Calu3 (cell line): ENCODE data around the gene FILIP1. TPM values are rescaled to one million over a fixed set of nuclear protein-coding genes. Genes with fewer than 3 reads are reported as not detected.

ENCODE experiments used
- BruUV-seq: library from RNA; stranded (reverse); fragments of 400-500 nt; replicated peaks from 2 replicates; lab custom pipeline; 2021; lab: Mats Ljungman, UMichigan
- CTCF ChIA-PET: fragments of 300-600 bp; sonication (Branson Sonifier 250); formaldehyde crosslinking; loops from one replicate; lab custom pipeline; 2022; ENCODE audit warnings: antibody characterized with exemption; lab: Charles Lee
- DNase-seq: peaks from one replicate; pipeline ENCODE4 v3.0.0; 2022
- H3K27ac Mint-ChIP-seq: one replicate; pipeline ENCODE4 v1.8.0; 2022; ENCODE audit warnings: mixed read lengths; ENCODE audit not compliant: unreplicated experiment
- H3K27me3 Mint-ChIP-seq: one replicate; pipeline ENCODE4 v1.8.0; 2022; ENCODE audit warnings: mixed read lengths; ENCODE audit not compliant: unreplicated experiment
- H3K36me3 Mint-ChIP-seq: one replicate; pipeline ENCODE4 v1.8.0; 2022; ENCODE audit warnings: mild to moderate bottlenecking, moderate library complexity, mixed read lengths; ENCODE audit not compliant: insufficient read depth, unreplicated experiment
- H3K4me1 Mint-ChIP-seq: one replicate; pipeline ENCODE4 v1.8.0; 2022; ENCODE audit warnings: mild to moderate bottlenecking, low read depth, mixed read lengths; ENCODE audit not compliant: unreplicated experiment
- H3K4me3 Mint-ChIP-seq: one replicate; pipeline ENCODE4 v1.8.0; 2022; ENCODE audit warnings: mild to moderate bottlenecking, low read depth, moderate library complexity, mixed read lengths; ENCODE audit not compliant: unreplicated experiment
- H3K9me3 Mint-ChIP-seq: one replicate; pipeline ENCODE4 v1.8.0; 2022; ENCODE audit warnings: low read depth, mixed read lengths; ENCODE audit not compliant: unreplicated experiment
- CTCF ChIP-seq: fragments of 200-600 bp; IDR thresholded peaks from one replicate; pipeline ENCODE4 v1.8.0; 2022; ENCODE audit warnings: antibody characterized with exemption; ENCODE audit not compliant: unreplicated experiment
- intact Hi-C: fragments of 100-400 bp; cut with micrococcal nuclease; formaldehyde crosslinking; loops from one replicate; pipeline ENCODE4 v1.10.0; 2022; ENCODE audit not compliant: unreplicated experiment
- total RNA-seq: library from RNA; stranded (reverse); gene quantifications from 2 replicates; pipeline ENCODE4 v1.2.3, GENCODE V29; 2022

FILIP1 gene
- total RNA-seq, 1 experiment from 2014 or later = not detected

- TF ChIP-seq CTCF = no peak
- BruUV-seq = no TSS peak
- Mint-ChIP-seq H3K4me3 (no peak overlapping the region), H3K27me3 (no peaks in the 10 kb centered on the region), H3K36me3 (no peaks in the 10 kb centered on the region), H3K27ac (no peak overlapping the region), H3K4me1 (peaks cover 6% of the 10 kb centered on the region), H3K9me3 (no peaks in the 10 kb centered on the region)
- CTCF ChIA-PET = no interaction called here
- no peak for DNase-seq
- intact Hi-C loops = no loop called here
These were observed 149.6 kb downstream of the FILIP1 start for GRCh38 chr6:75344021-75344420.

- H3K9me3 Mint-ChIP-seq = no peaks in the 10 kb centered on the region
- TF ChIP-seq CTCF = no peak
- no peak overlapping the region for H3K27ac Mint-ChIP-seq
- no peaks in the 10 kb centered on the region for H3K4me1 Mint-ChIP-seq
- H3K4me3 Mint-ChIP-seq = no peak overlapping the region
- BruUV-seq = no TSS peak
- intact Hi-C loops = no loop called here
- DNase-seq = no peak
- no peaks in the 10 kb centered on the region for H3K36me3 Mint-ChIP-seq
- no peaks in the 10 kb centered on the region for H3K27me3 Mint-ChIP-seq
- CTCF ChIA-PET = no interaction called here
These were observed 155.6 kb downstream of the FILIP1 start for GRCh38 chr6:75337835-75338580.

- no peak overlapping the region for H3K27ac Mint-ChIP-seq
- TF ChIP-seq CTCF = no peak
- intact Hi-C loops = no loop called here
- CTCF ChIA-PET = no interaction called here
- H3K27me3 Mint-ChIP-seq = no peaks in the 10 kb centered on the region
- no peak overlapping the region for H3K4me3 Mint-ChIP-seq
- BruUV-seq = no TSS peak
- DNase-seq = no peak
- no peaks in the 10 kb centered on the region for H3K36me3 Mint-ChIP-seq
- no peaks in the 10 kb centered on the region for H3K4me1 Mint-ChIP-seq
- H3K9me3 Mint-ChIP-seq = no peaks in the 10 kb centered on the region
These were observed 159.1 kb downstream of the FILIP1 start for GRCh38 chr6:75334266-75335040.

- intact Hi-C loops = no loop called here
- CTCF ChIA-PET = interaction anchor here (0.6 kb wide), 1 partner anchor 308 kb away, joined by 3 read pairs; no protein-coding TSS in a partner anchor
- H3K36me3 Mint-ChIP-seq = no peaks in the 10 kb centered on the region
- H3K4me3 Mint-ChIP-seq = no peak overlapping the region
- no peaks in the 10 kb centered on the region for H3K4me1 Mint-ChIP-seq
- DNase-seq = no peak
- no peaks in the 10 kb centered on the region for H3K27me3 Mint-ChIP-seq
- H3K9me3 Mint-ChIP-seq = no peaks in the 10 kb centered on the region
- no TSS peak for BruUV-seq
- H3K27ac Mint-ChIP-seq = no peak overlapping the region
- no peak for TF ChIP-seq CTCF
These were observed 159.9 kb downstream of the FILIP1 start for GRCh38 chr6:75333676-75334200.
